Measurements from ENCODE around the gene PDE9A. TPM values are rescaled to one million over a fixed set of nuclear protein-coding genes. Genes with fewer than 3 reads are reported as not detected.

Gene PDE9A
- total RNA-seq, 1 experiment from 2014 or later = 44.8 TPM

GRCh38 chr21:42619166-42619565 is 34.3 kb upstream of the PDE9A start:
- peaks cover 4% of the 10 kb centered on the region for H3K9me3 Mint-ChIP-seq
- CTCF ChIA-PET = no interaction called here
- POLR2A ChIA-PET = interaction anchor here (0.5 kb wide), 1 partner anchor 158 kb away, joined by 4 read pairs; no protein-coding TSS in a partner anchor
- H3K27me3 Mint-ChIP-seq (ENCODE audit: low read depth) = peaks cover 7% of the 10 kb centered on the region
- no peak overlapping the region for H3K4me3 Mint-ChIP-seq
- no peak for DNase-seq (ENCODE audit: low spot score)
- no peak overlapping the region for H3K27ac Mint-ChIP-seq
- peaks cover 11% of the 10 kb centered on the region; the same call in 1 of the 2 replicates for H3K4me1 Mint-ChIP-seq
- no peaks in the 10 kb centered on the region for H3K36me3 Mint-ChIP-seq
- ATAC-seq = no peak
- TF ChIP-seq ZNF396 (CRISPR knock-in tag; IDR thresholded peaks at IDR 0.05; ENCODE audit: borderline replicate concordance) = no peak
- no peak for TF ChIP-seq ARID4B (CRISPR knock-in tag; IDR thresholded peaks at IDR 0.05; ENCODE audit: borderline replicate concordance)
- no peak for TF ChIP-seq RELA (CRISPR knock-in tag; IDR thresholded peaks at IDR 0.05; ENCODE audit: borderline replicate concordance)
- TF ChIP-seq ZSCAN18 (CRISPR knock-in tag; IDR thresholded peaks at IDR 0.05) = no peak
- no peak for TF ChIP-seq ZNF425 (CRISPR knock-in tag; conservative IDR thresholded peaks at IDR 0.05)
- TF ChIP-seq HMGA2 (CRISPR knock-in tag; IDR thresholded peaks at IDR 0.05) = no peak
- no peak for TF ChIP-seq ZNF423 (CRISPR knock-in tag; IDR thresholded peaks at IDR 0.05)
- no peak for TF ChIP-seq NFE2L1 (CRISPR knock-in tag; IDR thresholded peaks at IDR 0.05)
- TF ChIP-seq CDX4 (CRISPR knock-in tag; IDR thresholded peaks at IDR 0.05; ENCODE audit: borderline replicate concordance) = no peak
- TF ChIP-seq AFF4 (CRISPR knock-in tag; IDR thresholded peaks at IDR 0.05; ENCODE audit: borderline replicate concordance) = no peak
- no peak for TF ChIP-seq TEAD4 (CRISPR knock-in tag; IDR thresholded peaks at IDR 0.05)
- TF ChIP-seq RORB (CRISPR knock-in tag; IDR thresholded peaks at IDR 0.05) = no peak
- no peak for TF ChIP-seq NR3C1 (CRISPR knock-in tag; conservative IDR thresholded peaks at IDR 0.05; ENCODE audit: low read depth)
- no peak for TF ChIP-seq MYBL2 (CRISPR knock-in tag; IDR thresholded peaks at IDR 0.05)
- TF ChIP-seq HMGXB4 (CRISPR knock-in tag; IDR thresholded peaks at IDR 0.05) = no peak
- TF ChIP-seq PRDM15 (CRISPR knock-in tag; IDR thresholded peaks at IDR 0.05) = no peak
- no peak for TF ChIP-seq ERG (CRISPR knock-in tag; IDR thresholded peaks at IDR 0.05)
- TF ChIP-seq JAZF1 (CRISPR knock-in tag; IDR thresholded peaks at IDR 0.05) = no peak

All from WTC11 (cell line).